HepG2 (cell line): ENCODE data around the gene OGFR. TPM values are rescaled to one million over a fixed set of nuclear protein-coding genes. Genes with fewer than 3 reads are reported as not detected.

Source experiments
- GATA4 ChIP-seq: sonication (generic); IDR thresholded peaks from 2 replicates; pipeline ENCODE4 v1.6.1; 2016; ENCODE audit warnings: antibody characterized with exemption, low read depth, borderline replicate concordance
- KDM2A ChIP-seq: sonication (generic); formaldehyde crosslinking; IDR thresholded peaks from 2 replicates; pipeline ENCODE4 v1.4.0; 2020; ENCODE audit warnings: low read depth, missing genetic modification reagents, borderline replicate concordance
- KLF12 ChIP-seq: sonication (generic); formaldehyde crosslinking; IDR thresholded peaks from 2 replicates; pipeline ENCODE4 v1.4.0; 2020; ENCODE audit warnings: missing genetic modification reagents, borderline replicate concordance
- MAFG ChIP-seq: sonication (generic); formaldehyde crosslinking; IDR thresholded peaks from 2 replicates; pipeline ENCODE4 v1.5.1; 2020; ENCODE audit warnings: mild to moderate bottlenecking, missing genetic modification reagents
- MAFK ChIP-seq, 2 experiments: IDR thresholded peaks in 1 of 2; conservative IDR thresholded peaks in 1 of 2; 2 replicates each; pipeline ENCODE4 v1.6.1; 2011; ENCODE audit warnings: improper control_type of control experiment in 2 of 2, low read length in 2 of 2
- SYNCRIP ChIP-seq: fragments of 200-400 bp; formaldehyde crosslinking; IDR thresholded peaks from 2 replicates; pipeline ENCODE4 v1.6.1; 2018; ENCODE audit warnings: mild to moderate bottlenecking, low read depth, low read length; ENCODE audit not compliant: insufficient read depth
- TERF1 ChIP-seq: sonication (generic); formaldehyde crosslinking; IDR thresholded peaks from 2 replicates; pipeline ENCODE4 v1.8.0; 2022; ENCODE audit warnings: mild to moderate bottlenecking, missing genetic modification reagents, moderate library complexity
- ZBTB1 ChIP-seq: sonication (generic); formaldehyde crosslinking; IDR thresholded peaks from 2 replicates; pipeline ENCODE4 v1.4.0; 2020; ENCODE audit warnings: missing genetic modification reagents, borderline replicate concordance
- ZNF121 ChIP-seq: sonication (generic); formaldehyde crosslinking; IDR thresholded peaks from 2 replicates; pipeline ENCODE4 v1.5.0; 2020; ENCODE audit warnings: mild to moderate bottlenecking, missing genetic modification reagents
- ZNF136 ChIP-seq: sonication (generic); formaldehyde crosslinking; IDR thresholded peaks from 2 replicates; pipeline ENCODE4 v1.8.1; 2022; ENCODE audit warnings: low read depth, mild to moderate bottlenecking, moderate library complexity, missing genetic modification reagents
- ZNF670 ChIP-seq: sonication (generic); formaldehyde crosslinking; IDR thresholded peaks from 2 replicates; pipeline ENCODE4 v1.8.0; 2022; ENCODE audit warnings: mild to moderate bottlenecking, missing genetic modification reagents, borderline replicate concordance
- ZNF784 ChIP-seq: sonication (generic); formaldehyde crosslinking; IDR thresholded peaks from 2 replicates; pipeline ENCODE4 v1.5.1; 2020; ENCODE audit warnings: missing genetic modification reagents, mild to moderate bottlenecking, borderline replicate concordance
- ZNF839 ChIP-seq: sonication (generic); formaldehyde crosslinking; IDR thresholded peaks from 2 replicates; pipeline ENCODE4 v1.4.0; 2020; ENCODE audit warnings: missing genetic modification reagents, mild to moderate bottlenecking, borderline replicate concordance
- polyA plus RNA-seq, 8 experiments: library from polyadenylated mRNA; depleted of rRNA in 3 of 8; stranded (reverse) in 7 of 8; unstranded in 1 of 8; fragments of >200 nt; fragmentation: Illumina TruSeq in 4 of 8; extraction: Trizol in 4 of 8; gene quantifications; 2 replicates each; pipeline versions ENCODE4 v1.2.1 to v1.2.3, GENCODE V29; 2011 to 2016; ENCODE audit warnings: low read depth in 4 of 8, missing spikeins in 1 of 8, mixed read lengths in 1 of 8; ENCODE audit not compliant: insufficient read depth in 1 of 8
- total RNA-seq, 5 experiments: library from RNA; depleted of rRNA; stranded (reverse); fragments of >200 nt; fragmentation: Illumina TruSeq; extraction: Trizol; gene quantifications; 2 replicates each; pipeline ENCODE4 v1.2.3, GENCODE V29; 2016; ENCODE audit warnings: low read depth in 1 of 5
- TF ChIP-seq, protein P1 (sequence below): sonication (generic); formaldehyde crosslinking; IDR thresholded peaks from 2 replicates; pipeline ENCODE4 v1.4.0; 2020; ENCODE audit warnings: missing genetic modification reagents
- TF ChIP-seq, protein P2 (sequence below), 2 experiments: sonication (generic) in 1 of 2; formaldehyde crosslinking in 1 of 2; IDR thresholded peaks; 2 replicates each; pipeline versions ENCODE4 v1.4.0 to v1.6.1; 2016 to 2020; ENCODE audit warnings: borderline replicate concordance in 1 of 2, low read depth in 1 of 2, mild to moderate bottlenecking in 1 of 2, missing genetic modification reagents in 1 of 2

The OGFR gene
- total and polyA plus RNA-seq, 2 of the 13 experiments (the other 11 are each of a cell fraction or from before 2014, with no cell fraction given), result 47.7 to 81.8 TPM

DNA sequence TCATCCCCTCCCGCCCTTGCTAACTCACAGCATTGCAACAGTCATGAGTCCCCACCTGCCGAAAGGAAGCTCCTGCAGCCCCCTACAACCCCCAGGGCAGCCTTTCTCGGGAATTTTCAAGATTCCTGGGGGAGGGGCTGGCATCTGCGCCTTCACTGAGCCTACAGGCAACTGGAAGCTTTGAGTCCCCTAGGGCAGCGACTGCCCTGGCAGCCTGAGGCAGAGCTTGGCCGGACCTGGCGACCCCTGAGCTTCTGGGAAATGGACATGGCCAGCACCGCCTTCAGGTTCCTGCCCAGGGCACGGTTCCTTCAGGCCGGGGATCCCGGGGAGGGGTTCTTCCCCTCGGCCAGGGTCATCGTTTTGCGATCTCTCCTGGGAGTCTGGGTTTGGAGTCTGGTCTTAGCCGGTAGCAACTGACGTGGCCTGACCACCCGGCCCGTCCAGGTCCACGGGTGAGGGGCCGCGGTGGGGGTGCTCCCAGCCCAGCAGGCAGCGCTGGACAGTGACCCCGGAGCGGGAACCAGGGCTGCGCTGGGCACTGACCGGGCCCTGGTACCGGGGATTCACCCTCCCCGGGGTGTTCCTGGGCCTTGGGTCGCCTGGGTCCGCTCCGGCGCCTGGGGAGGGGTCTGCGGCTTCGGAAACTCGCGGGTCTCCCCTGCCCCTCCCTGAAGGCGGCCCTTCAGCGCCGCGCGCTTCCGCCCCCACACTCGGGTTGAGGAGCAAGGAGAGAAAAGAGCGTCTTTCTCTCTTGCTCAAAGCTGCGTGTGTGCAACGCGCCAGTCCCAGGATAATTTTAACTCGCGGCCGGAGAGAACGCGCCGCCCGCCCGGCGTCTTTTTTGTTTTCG is 11.6 kb downstream of the OGFR start (continued):
- TF ChIP-seq ZNF136 (CRISPR knock-in tag) (no peak), TERF1 (CRISPR knock-in tag) (no peak), KDM2A (CRISPR knock-in tag) (no peak; the same call in 1 of the 2 replicates), ZNF839 (CRISPR knock-in tag) (no peak), GATA4 (no peak), KLF12 (CRISPR knock-in tag) (no peak), MAFK (conservative IDR thresholded peaks at IDR 0.05 in 1 of 2, IDR thresholded peaks at IDR 0.05 in 1 of 2; ENCODE audit: low read length in 2 of 2) (no peak), ZBTB1 (no peak), SYNCRIP (no peak), ZNF121 (no peak), ZNF784 (no peak), MAFG (CRISPR knock-in tag) (no peak), ZNF670 (CRISPR knock-in tag) (no peak)
- TF ChIP-seq, protein P1, sequence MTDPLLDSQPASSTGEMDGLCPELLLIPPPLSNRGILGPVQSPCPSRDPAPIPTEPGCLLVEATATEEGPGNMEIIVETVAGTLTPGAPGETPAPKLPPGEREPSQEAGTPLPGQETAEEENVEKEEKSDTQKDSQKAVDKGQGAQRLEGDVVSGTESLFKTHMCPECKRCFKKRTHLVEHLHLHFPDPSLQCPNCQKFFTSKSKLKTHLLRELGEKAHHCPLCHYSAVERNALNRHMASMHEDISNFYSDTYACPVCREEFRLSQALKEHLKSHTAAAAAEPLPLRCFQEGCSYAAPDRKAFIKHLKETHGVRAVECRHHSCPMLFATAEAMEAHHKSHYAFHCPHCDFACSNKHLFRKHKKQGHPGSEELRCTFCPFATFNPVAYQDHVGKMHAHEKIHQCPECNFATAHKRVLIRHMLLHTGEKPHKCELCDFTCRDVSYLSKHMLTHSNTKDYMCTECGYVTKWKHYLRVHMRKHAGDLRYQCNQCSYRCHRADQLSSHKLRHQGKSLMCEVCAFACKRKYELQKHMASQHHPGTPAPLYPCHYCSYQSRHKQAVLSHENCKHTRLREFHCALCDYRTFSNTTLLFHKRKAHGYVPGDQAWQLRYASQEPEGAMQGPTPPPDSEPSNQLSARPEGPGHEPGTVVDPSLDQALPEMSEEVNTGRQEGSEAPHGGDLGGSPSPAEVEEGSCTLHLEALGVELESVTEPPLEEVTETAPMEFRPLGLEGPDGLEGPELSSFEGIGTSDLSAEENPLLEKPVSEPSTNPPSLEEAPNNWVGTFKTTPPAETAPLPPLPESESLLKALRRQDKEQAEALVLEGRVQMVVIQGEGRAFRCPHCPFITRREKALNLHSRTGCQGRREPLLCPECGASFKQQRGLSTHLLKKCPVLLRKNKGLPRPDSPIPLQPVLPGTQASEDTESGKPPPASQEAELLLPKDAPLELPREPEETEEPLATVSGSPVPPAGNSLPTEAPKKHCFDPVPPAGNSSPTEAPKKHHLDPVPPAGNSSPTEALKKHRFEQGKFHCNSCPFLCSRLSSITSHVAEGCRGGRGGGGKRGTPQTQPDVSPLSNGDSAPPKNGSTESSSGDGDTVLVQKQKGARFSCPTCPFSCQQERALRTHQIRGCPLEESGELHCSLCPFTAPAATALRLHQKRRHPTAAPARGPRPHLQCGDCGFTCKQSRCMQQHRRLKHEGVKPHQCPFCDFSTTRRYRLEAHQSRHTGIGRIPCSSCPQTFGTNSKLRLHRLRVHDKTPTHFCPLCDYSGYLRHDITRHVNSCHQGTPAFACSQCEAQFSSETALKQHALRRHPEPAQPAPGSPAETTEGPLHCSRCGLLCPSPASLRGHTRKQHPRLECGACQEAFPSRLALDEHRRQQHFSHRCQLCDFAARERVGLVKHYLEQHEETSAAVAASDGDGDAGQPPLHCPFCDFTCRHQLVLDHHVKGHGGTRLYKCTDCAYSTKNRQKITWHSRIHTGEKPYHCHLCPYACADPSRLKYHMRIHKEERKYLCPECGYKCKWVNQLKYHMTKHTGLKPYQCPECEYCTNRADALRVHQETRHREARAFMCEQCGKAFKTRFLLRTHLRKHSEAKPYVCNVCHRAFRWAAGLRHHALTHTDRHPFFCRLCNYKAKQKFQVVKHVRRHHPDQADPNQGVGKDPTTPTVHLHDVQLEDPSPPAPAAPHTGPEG, result no peak
- TF ChIP-seq, protein P2, sequence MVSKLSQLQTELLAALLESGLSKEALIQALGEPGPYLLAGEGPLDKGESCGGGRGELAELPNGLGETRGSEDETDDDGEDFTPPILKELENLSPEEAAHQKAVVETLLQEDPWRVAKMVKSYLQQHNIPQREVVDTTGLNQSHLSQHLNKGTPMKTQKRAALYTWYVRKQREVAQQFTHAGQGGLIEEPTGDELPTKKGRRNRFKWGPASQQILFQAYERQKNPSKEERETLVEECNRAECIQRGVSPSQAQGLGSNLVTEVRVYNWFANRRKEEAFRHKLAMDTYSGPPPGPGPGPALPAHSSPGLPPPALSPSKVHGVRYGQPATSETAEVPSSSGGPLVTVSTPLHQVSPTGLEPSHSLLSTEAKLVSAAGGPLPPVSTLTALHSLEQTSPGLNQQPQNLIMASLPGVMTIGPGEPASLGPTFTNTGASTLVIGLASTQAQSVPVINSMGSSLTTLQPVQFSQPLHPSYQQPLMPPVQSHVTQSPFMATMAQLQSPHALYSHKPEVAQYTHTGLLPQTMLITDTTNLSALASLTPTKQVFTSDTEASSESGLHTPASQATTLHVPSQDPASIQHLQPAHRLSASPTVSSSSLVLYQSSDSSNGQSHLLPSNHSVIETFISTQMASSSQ (IDR thresholded peaks at IDR 0.05; ENCODE audit: low read depth), result no peak
- TF ChIP-seq, protein P2 (CRISPR knock-in tag; IDR thresholded peaks at IDR 0.05; ENCODE audit: borderline replicate concordance), result 0 out of 2 replicates have a peak, but pooled peaks have one; percentile 14
